CD4-positive, alpha-beta T cell treated with Interleukin-17A for 4 hours (primary cell): ENCODE measurements around the gene DPH5.
"Not testable (repeated sequence)": the region's sequence is repeated elsewhere in the genome, so short reads cannot be mapped to it uniquely, and the experiment has no call there.

Experiments used
- DNase-seq: peaks from one replicate; pipeline ENCODE4 v3.0.0-alpha.2; 2020; ENCODE audit warnings: mixed read lengths

DPH5 gene, protein sequence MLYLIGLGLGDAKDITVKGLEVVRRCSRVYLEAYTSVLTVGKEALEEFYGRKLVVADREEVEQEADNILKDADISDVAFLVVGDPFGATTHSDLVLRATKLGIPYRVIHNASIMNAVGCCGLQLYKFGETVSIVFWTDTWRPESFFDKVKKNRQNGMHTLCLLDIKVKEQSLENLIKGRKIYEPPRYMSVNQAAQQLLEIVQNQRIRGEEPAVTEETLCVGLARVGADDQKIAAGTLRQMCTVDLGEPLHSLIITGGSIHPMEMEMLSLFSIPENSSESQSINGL

DNA sequence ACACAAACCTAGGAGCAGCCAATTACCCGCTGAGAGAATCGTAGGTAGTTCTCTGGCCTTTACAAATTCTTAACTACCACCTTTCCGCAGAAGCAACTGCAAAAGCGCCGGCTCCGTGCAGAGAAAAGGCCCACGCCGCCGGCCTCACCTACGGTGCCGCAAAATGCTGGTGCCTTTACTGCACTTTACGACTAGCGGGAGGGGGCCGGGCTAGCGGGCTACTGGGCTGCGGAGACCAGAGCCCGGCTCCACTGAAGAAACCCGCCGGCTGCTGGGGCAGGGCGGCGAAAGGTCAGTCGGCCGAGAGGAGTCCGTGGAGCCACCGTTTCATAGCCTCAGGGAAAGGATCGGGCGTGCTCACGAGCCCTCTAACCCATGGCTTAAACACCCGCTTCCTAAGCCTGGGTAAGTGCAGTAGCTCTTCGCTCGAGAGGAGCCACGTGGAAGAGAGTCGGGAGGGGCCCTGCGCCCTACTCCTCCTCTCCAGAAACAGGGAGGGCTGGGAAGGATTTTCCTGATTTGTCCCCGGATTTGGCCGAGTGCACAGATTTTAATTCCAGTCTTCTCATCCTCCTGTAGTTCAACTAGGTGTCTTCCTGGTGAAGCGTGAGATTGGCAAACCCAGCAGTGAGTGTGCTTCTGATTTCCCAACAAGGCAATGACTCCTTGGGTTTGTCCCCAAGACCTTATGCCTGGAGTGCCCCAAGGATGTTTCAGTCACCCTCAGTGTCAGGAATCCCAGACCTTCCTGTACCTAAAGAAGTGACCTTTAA lies at the start of gene DPH5:
TSS of gene DPH5 (minus strand) at position 128 of the 773 bp plus-strand sequence. CDS start 341 bp downstream, outside the sequence.
- peak; percentile 89 for DNase-seq

DNA sequence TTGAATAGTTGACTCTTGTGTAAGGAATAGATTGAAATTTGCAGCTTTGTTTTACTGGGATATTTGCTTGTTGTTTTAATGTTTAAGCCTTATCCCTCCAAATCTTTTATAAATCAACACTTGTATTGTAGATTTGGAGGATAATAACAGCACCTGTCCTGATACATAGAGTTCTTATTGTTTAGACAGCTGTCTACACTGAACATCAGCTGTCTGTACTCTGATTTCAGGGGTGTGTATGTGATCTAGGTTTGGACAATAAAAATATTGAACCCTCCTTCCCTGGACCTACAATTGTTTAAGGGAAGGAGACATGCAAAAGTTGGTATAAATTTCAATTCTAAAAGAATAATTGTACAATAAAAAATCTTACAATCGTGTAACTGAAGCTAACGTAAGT lies 48.3 kb upstream of the DPH5 start:
- no peak for DNase-seq

GRCh38 chr1:101071470-101071891 lies 45.9 kb upstream of the DPH5 start:
- DNase-seq = no peak

- no peak for DNase-seq
Measured at GRCh38 chr1:101069158-101069557, 43.6 kb upstream of the DPH5 start.

DNA sequence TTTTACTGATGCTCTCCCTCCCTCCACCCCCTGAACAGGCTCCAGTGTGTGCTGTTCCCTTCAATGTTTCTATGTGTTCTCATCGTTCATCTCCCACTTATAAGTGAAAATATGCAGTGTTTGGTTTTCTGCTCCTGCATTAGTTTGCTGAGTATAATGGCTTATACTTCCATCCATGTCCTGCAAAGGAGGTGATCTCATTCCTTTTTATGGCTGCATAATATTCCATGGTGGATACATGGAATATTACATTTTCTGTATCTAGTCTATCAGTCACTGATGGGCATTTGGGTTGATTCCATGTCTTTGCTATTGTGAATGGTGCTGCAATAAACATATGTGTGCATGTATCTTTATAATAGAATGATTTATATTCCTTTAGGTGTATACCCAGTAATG lies 41.4 kb upstream of the DPH5 start:
- not testable (repeated sequence) for DNase-seq

GRCh38 chr1:101066260-101066936 lies 40.8 kb upstream of the DPH5 start:
- DNase-seq = no peak

- DNase-seq = no peak
Measured at GRCh38 chr1:101065575-101065974, 40.0 kb upstream of the DPH5 start.

DNA sequence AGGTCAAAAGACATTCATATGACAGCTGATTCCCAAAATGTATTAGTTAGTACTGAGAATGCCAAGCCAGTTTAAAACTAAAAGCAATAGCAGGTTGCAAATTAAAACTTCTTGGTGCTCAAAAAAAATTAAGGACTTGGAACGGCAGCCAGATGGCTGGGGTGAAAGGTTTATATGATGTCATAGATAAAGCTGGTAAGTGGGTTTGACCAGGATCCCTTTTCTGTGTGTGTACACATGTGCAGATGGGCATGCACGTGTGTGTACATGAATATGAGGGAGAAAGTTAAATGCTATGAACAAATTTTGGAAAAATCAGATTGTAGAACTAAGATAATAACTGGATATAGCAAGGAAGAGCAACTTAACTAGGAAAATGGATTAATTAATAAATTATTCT lies 39.1 kb upstream of the DPH5 start:
- no peak for DNase-seq

DNA sequence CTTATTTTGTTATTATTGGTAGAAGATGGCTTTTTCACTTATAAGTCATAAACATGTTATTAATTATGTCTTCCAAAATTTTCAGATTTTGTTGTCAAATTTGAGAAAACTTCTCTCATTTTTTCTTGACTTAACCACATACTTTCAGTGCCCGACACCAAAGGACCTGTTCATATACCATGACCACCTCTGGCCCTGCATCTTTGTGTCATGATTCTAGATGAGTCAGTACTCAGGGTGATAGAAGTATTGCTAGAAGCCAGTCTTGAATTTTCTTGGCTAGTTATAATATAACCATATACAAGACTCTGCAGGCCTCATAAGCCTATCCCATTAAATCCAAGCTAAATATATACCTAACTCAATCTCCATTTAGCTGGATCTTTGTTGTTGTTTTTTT lies 35.4 kb upstream of the DPH5 start:
- DNase-seq = no peak

- no peak for DNase-seq
Measured at GRCh38 chr1:101059945-101060542, 34.5 kb upstream of the DPH5 start.

GRCh38 chr1:101055623-101056022 lies 30.0 kb upstream of the DPH5 start:
- no peak for DNase-seq

- no peak for DNase-seq
Measured at GRCh38 chr1:101051688-101052638, 26.4 kb upstream of the DPH5 start.

DNA sequence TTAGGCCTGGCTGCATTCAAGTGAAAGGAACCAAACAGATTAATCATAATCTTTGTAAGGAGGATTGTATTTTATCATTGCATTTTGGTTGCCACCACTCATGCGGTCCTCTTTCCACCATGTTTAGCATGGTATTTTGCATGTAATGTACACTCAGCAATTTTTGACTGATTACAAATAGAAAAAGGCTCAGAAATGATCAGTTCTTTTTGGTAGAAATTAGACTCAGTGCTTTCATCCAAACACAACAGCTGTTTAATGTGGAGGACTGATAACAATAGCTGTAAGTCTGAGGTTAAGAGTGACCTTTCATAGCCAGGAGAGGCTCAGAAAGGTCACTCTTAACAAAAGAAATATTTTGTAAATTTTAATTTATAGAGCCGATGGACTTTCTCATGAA lies 25.3 kb upstream of the DPH5 start:
- DNase-seq = no peak

- no peak for DNase-seq
Measured at GRCh38 chr1:101044749-101045148, 19.2 kb upstream of the DPH5 start.

DNA sequence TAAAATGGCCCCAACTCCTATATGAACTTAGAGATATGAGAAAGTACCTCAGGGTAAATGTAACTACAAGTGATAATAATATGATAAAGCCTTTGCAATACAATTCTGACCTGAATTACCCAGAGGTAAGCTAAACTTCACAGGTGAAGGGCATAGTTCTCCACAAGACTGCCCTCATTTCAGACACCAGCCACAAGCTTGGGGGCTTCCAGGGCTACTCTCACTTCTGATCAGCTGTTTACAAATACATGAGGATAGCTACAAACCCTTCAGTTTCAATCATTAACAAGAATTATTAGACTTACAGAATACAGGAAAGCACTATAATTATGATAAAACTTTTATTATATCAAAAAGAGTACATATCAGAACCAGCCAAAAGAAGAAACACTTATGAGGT lies 18.7 kb upstream of the DPH5 start:
- DNase-seq = no peak

- DNase-seq = no peak
Measured at GRCh38 chr1:101043776-101044175, 18.2 kb upstream of the DPH5 start.

GRCh38 chr1:101041300-101041699 lies 15.7 kb upstream of the DPH5 start:
- DNase-seq = no peak

DNA sequence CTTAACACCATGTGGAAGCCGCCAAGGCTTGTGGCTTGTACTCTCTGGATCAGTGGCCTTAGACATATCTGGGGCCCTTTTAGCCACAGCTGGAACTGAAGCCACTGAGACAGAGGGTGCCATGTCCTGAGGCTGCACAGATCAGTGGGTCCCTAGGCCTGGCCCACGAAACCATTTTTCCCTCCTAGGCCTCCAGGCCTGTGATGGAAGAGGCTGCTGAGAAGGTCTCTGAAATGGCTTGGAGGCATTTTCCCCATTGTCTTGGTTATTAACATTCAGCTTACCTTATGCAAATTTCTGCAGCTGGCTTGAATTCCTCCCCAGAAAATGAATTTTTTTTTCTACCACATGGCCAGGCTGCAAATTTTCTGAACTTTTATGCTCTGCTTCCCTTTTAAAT lies 15.1 kb upstream of the DPH5 start:
- no peak for DNase-seq

- DNase-seq = no peak
Measured at GRCh38 chr1:101039245-101039644, 13.7 kb upstream of the DPH5 start.

DNA sequence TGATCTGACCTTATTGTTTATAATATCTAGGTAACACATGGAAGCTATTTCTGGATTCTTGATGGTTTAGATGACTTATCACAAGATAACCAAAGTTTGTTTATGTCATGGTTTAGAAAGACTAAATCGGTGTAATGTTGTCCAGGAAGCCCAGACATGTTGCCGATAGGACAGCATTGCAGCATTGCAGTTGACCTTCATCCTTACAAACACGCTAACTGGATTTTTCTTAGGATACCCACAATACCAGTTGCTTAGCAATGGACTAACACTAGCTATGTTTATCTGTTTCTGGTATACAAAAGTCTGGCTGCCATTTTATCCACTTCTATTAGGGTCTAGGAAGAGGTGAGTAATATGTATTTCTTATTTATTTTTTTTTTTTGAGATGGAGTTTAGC lies 11.7 kb upstream of the DPH5 start:
- DNase-seq = no peak

GRCh38 chr1:101033017-101033416 lies 7.4 kb upstream of the DPH5 start:
- no peak for DNase-seq

DNA sequence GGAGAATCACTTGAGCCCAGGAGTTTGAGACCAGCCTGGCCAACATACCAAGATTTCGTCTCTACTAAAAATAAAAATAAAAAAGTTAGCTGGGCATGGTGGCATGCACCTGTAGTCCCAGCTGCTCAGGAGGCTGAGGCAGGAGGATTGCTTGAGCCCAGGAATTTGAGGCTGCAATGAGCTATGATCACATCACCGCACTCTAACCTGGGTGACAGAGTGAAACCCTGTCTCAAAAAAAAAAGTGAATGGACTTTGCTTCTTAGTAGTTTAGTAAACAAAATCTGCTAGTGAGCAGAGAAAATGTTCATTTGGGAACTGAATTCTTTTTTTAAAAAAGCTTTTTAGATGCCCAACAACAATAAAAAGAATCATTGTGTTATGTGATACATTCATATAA lies 6.5 kb upstream of the DPH5 start:
- DNase-seq = not testable (repeated sequence)
